HepG2 (cell line): ENCODE measurements around the gene MRPL28. TPM values are rescaled to one million over a fixed set of nuclear protein-coding genes. Genes with fewer than 3 reads are reported as not detected.

Source experiments
- ATF1 ChIP-seq: IDR thresholded peaks from 2 replicates; pipeline ENCODE4 v1.6.1; 2016; ENCODE audit warnings: mild to moderate bottlenecking, control low read depth
- CBFB ChIP-seq: sonication (generic); formaldehyde crosslinking; IDR thresholded peaks from 2 replicates; pipeline ENCODE4 v1.4.0; 2020; ENCODE audit warnings: missing genetic modification reagents
- DNMT3B ChIP-seq: conservative IDR thresholded peaks from 2 replicates; pipeline ENCODE4 v1.6.1; 2016; ENCODE audit warnings: missing biosample characterization, control low read depth
- ETV6 ChIP-seq: sonication (generic); formaldehyde crosslinking; conservative IDR thresholded peaks from 2 replicates; pipeline ENCODE4 v1.4.0; 2020; ENCODE audit warnings: missing genetic modification reagents
- FOXA1 ChIP-seq, 2 experiments: fragments of 450-650 bp in 1 of 2; sonication (generic) in 1 of 2; formaldehyde crosslinking in 1 of 2; IDR thresholded peaks; 2 replicates each; pipeline versions ENCODE4 v1.4.0 to v1.6.1; 2016 to 2020; ENCODE audit warnings: missing genetic modification reagents in 1 of 2
- HIVEP1 ChIP-seq: sonication (generic); formaldehyde crosslinking; IDR thresholded peaks from 2 replicates; pipeline ENCODE4 v1.4.0; 2020; ENCODE audit warnings: mild to moderate bottlenecking, missing genetic modification reagents
- HMGA1 ChIP-seq: sonication (generic); formaldehyde crosslinking; conservative IDR thresholded peaks from 2 replicates; pipeline ENCODE4 v1.4.0; 2020; ENCODE audit warnings: missing genetic modification reagents
- HNF4A ChIP-seq: sonication (generic); formaldehyde crosslinking; IDR thresholded peaks from 2 replicates; pipeline ENCODE4 v1.4.0; 2020; ENCODE audit warnings: missing genetic modification reagents
- KLF16 ChIP-seq, 2 experiments: sonication (generic) in 1 of 2; formaldehyde crosslinking in 1 of 2; IDR thresholded peaks; 2 replicates each; pipeline versions ENCODE4 v1.6.1 to v1.8.0; 2016 to 2023; ENCODE audit warnings: missing genetic modification reagents in 2 of 2, missing compliant biosample characterization in 1 of 2
- KMT2A ChIP-seq: sonication (generic); formaldehyde crosslinking; IDR thresholded peaks from 2 replicates; pipeline ENCODE4 v1.4.0; 2020; ENCODE audit warnings: missing genetic modification reagents
- PHF8 ChIP-seq: sonication (generic); formaldehyde crosslinking; IDR thresholded peaks from 2 replicates; pipeline ENCODE4 v1.5.0; 2020; ENCODE audit warnings: missing genetic modification reagents
- PITX1 ChIP-seq: sonication (generic); formaldehyde crosslinking; IDR thresholded peaks from 2 replicates; pipeline ENCODE4 v1.5.1; 2020; ENCODE audit warnings: mild to moderate bottlenecking, missing genetic modification reagents
- TP53 ChIP-seq: sonication (generic); formaldehyde crosslinking; conservative IDR thresholded peaks from 2 replicates; pipeline ENCODE4 v1.4.0; 2020; ENCODE audit warnings: missing genetic modification reagents
- ZKSCAN5 ChIP-seq: sonication (generic); formaldehyde crosslinking; IDR thresholded peaks from 2 replicates; pipeline ENCODE4 v1.5.1; 2020; ENCODE audit warnings: mild to moderate bottlenecking, missing genetic modification reagents
- ZNF460 ChIP-seq: sonication (generic); formaldehyde crosslinking; IDR thresholded peaks from 2 replicates; pipeline ENCODE4 v1.5.1; 2020; ENCODE audit warnings: missing genetic modification reagents, mild to moderate bottlenecking, borderline replicate concordance
- ZSCAN25 ChIP-seq: sonication (generic); formaldehyde crosslinking; IDR thresholded peaks from 2 replicates; pipeline ENCODE4 v1.8.0; 2022; ENCODE audit warnings: mild to moderate bottlenecking, missing genetic modification reagents
- polyA plus RNA-seq, 8 experiments: library from polyadenylated mRNA; depleted of rRNA in 3 of 8; stranded (reverse) in 7 of 8; unstranded in 1 of 8; fragments of >200 nt; fragmentation: Illumina TruSeq in 4 of 8; extraction: Trizol in 4 of 8; gene quantifications; 2 replicates each; pipeline versions ENCODE4 v1.2.1 to v1.2.3, GENCODE V29; 2011 to 2016; ENCODE audit warnings: low read depth in 4 of 8, missing spikeins in 1 of 8, mixed read lengths in 1 of 8; ENCODE audit not compliant: insufficient read depth in 1 of 8
- total RNA-seq, 5 experiments: library from RNA; depleted of rRNA; stranded (reverse); fragments of >200 nt; fragmentation: Illumina TruSeq; extraction: Trizol; gene quantifications; 2 replicates each; pipeline ENCODE4 v1.2.3, GENCODE V29; 2016; ENCODE audit warnings: low read depth in 1 of 5
- TF ChIP-seq, protein P1 (sequence below): sonication (generic); formaldehyde crosslinking; IDR thresholded peaks from 2 replicates; pipeline ENCODE4 v1.9.0; 2022; ENCODE audit warnings: low read depth, missing genetic modification reagents
- TF ChIP-seq, protein P2 (sequence below), 2 experiments: sonication (generic) in 1 of 2; formaldehyde crosslinking in 1 of 2; IDR thresholded peaks; 2 replicates each; pipeline versions ENCODE4 v1.4.0 to v1.6.1; 2018 to 2020; ENCODE audit warnings: missing genetic modification reagents in 2 of 2, borderline replicate concordance in 1 of 2, low read depth in 1 of 2, mild to moderate bottlenecking in 1 of 2, missing biosample characterization in 1 of 2
- TF ChIP-seq, protein P3 (sequence below): sonication (generic); formaldehyde crosslinking; conservative IDR thresholded peaks from 2 replicates; pipeline ENCODE4 v1.4.0; 2020; ENCODE audit warnings: mild to moderate bottlenecking, missing genetic modification reagents, moderate library complexity
- TF ChIP-seq, protein P4 (sequence below): sonication (generic); formaldehyde crosslinking; IDR thresholded peaks from 2 replicates; pipeline ENCODE4 v1.8.0; 2022; ENCODE audit warnings: missing genetic modification reagents, low read depth, mild to moderate bottlenecking, borderline replicate concordance

MRPL28 gene
- total and polyA plus RNA-seq, 2 of the 13 experiments (the other 11 are each of a cell fraction or from before 2014, with no cell fraction given): 114 to 135 TPM

DNA sequence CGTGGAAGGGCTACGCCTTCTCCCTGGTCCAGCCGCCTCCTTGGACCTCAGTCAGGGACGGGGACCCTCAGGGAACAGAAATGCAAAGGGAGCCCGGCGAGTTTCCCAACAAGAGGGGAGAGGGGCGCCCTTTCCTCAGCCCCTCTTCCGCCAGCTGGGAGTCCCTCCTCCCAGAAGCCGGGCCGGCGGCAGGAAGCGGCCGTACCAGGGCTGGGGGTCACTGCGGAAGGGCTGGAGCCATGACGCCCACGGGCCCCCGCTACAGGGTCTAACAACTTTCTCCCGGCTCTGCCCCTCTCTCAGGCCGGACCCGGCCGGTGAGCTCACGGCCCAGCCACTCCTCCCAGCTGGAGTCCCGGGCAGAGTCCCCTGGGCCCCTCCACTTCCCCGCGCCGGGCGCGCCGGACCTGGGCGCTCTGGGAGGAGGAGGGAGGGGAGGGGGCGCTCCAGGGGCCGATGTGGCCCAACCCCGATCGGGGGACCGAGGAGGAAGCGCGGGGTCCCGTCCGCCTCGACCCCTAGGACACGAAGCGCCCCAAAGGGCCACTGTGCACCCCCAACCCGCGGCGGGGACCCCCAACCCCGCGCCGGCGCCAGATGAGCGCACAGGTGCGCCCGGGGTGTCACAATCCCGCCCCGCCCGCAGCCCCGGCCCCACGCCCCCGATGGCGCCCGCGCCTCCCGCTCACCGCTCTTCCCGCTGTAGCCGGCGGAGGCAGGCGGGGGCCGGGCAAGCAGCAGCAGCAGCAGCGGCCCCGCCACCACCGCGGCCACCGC lies 10.9 kb upstream of the MRPL28 start (continued):
- TF ChIP-seq DNMT3B (no peak), KMT2A (CRISPR knock-in tag) (0 out of 2 replicates have a peak, but pooled peaks have one; percentile 17), KLF16 (CRISPR knock-in tag; IDR thresholded peaks at IDR 0.05) (peak in 1 of 2 experiments; percentile 65; a peak in 1 of 4 replicates), HMGA1 (no peak), HNF4A (no peak; the same call in 1 of the 2 replicates), TP53 (no peak), CBFB (CRISPR knock-in tag) (0 out of 2 replicates have a peak, but pooled peaks have one; percentile 21), ETV6 (CRISPR knock-in tag) (peak; percentile 46), ZSCAN25 (CRISPR knock-in tag) (no peak), FOXA1 (IDR thresholded peaks at IDR 0.05) (no peak), FOXA1 (CRISPR knock-in tag; IDR thresholded peaks at IDR 0.05) (no peak), PHF8 (peak; percentile 54; the same call in 1 of the 2 replicates), HIVEP1 (CRISPR knock-in tag) (peak; percentile 40; the same call in 1 of the 2 replicates), ZNF460 (CRISPR knock-in tag) (no peak), PITX1 (peak; percentile 52; the same call in 1 of the 2 replicates), ATF1 (no peak), ZKSCAN5 (no peak)
- TF ChIP-seq, protein P1, sequence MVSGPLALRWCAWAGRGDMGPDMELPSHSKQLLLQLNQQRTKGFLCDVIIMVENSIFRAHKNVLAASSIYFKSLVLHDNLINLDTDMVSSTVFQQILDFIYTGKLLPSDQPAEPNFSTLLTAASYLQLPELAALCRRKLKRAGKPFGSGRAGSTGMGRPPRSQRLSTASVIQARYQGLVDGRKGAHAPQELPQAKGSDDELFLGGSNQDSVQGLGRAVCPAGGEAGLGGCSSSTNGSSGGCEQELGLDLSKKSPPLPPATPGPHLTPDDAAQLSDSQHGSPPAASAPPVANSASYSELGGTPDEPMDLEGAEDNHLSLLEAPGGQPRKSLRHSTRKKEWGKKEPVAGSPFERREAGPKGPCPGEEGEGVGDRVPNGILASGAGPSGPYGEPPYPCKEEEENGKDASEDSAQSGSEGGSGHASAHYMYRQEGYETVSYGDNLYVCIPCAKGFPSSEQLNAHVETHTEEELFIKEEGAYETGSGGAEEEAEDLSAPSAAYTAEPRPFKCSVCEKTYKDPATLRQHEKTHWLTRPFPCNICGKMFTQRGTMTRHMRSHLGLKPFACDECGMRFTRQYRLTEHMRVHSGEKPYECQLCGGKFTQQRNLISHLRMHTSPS (CRISPR knock-in tag): no peak
- TF ChIP-seq, protein P2, sequence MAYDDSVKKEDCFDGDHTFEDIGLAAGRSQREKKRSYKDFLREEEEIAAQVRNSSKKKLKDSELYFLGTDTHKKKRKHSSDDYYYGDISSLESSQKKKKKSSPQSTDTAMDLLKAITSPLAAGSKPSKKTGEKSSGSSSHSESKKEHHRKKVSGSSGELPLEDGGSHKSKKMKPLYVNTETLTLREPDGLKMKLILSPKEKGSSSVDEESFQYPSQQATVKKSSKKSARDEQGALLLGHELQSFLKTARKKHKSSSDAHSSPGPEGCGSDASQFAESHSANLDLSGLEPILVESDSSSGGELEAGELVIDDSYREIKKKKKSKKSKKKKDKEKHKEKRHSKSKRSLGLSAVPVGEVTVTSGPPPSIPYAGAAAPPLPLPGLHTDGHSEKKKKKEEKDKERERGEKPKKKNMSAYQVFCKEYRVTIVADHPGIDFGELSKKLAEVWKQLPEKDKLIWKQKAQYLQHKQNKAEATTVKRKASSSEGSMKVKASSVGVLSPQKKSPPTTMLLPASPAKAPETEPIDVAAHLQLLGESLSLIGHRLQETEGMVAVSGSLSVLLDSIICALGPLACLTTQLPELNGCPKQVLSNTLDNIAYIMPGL (CRISPR knock-in tag; IDR thresholded peaks at IDR 0.05; ENCODE audit: borderline replicate concordance in 1 of 2, low read depth in 1 of 2): peak; percentile 47 to 61; a peak in 3 of 4 replicates
- TF ChIP-seq, protein P3, sequence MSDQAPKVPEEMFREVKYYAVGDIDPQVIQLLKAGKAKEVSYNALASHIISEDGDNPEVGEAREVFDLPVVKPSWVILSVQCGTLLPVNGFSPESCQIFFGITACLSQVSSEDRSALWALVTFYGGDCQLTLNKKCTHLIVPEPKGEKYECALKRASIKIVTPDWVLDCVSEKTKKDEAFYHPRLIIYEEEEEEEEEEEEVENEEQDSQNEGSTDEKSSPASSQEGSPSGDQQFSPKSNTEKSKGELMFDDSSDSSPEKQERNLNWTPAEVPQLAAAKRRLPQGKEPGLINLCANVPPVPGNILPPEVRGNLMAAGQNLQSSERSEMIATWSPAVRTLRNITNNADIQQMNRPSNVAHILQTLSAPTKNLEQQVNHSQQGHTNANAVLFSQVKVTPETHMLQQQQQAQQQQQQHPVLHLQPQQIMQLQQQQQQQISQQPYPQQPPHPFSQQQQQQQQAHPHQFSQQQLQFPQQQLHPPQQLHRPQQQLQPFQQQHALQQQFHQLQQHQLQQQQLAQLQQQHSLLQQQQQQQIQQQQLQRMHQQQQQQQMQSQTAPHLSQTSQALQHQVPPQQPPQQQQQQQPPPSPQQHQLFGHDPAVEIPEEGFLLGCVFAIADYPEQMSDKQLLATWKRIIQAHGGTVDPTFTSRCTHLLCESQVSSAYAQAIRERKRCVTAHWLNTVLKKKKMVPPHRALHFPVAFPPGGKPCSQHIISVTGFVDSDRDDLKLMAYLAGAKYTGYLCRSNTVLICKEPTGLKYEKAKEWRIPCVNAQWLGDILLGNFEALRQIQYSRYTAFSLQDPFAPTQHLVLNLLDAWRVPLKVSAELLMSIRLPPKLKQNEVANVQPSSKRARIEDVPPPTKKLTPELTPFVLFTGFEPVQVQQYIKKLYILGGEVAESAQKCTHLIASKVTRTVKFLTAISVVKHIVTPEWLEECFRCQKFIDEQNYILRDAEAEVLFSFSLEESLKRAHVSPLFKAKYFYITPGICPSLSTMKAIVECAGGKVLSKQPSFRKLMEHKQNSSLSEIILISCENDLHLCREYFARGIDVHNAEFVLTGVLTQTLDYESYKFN: peak; percentile 34; the same call in 1 of the 2 replicates
- TF ChIP-seq, protein P4, sequence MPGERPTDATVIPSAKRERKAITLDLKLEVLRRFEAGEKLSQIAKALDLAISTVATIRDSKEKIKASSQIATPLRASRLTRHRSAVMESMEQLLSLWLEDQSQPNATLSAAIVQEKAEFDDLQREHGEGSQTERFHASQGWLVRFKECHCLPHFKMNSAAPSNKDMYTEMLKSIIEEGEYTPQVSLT: no peak
